Ecto neural progenitor cell (in vitro differentiated cells): ENCODE measurements around the gene PSMB7.
A peak's percentile ranks its signal among the peaks of the same experiment; 100 is the strongest.

ENCODE experiments used
- DNase-seq: peaks from one replicate; pipeline ENCODE4 v3.0.0-alpha.2; 2018; ENCODE audit warnings: low spot score

The PSMB7 gene

GRCh38 chr9:124415102-124415851 is at the start of gene PSMB7:
Gene PSMB7 (minus strand): TSS chr9:124415442. CDS start chr9:124415425, 17 bp downstream.
- peak; percentile 97 for DNase-seq

- no peak for DNase-seq
Observed at GRCh38 chr9:124462739-124463138, 47.5 kb upstream of the PSMB7 start.

- DNase-seq, result no peak
Observed at GRCh38 chr9:124458441-124458840, 43.2 kb upstream of the PSMB7 start.

GRCh38 chr9:124457887-124458431 is 42.7 kb upstream of the PSMB7 start:
- no peak for DNase-seq

GRCh38 chr9:124457079-124457886 is 42.0 kb upstream of the PSMB7 start:
- no peak for DNase-seq

GRCh38 chr9:124456341-124457078 is 41.3 kb upstream of the PSMB7 start:
- no peak for DNase-seq

- DNase-seq, result no peak
Observed at GRCh38 chr9:124455820-124456219, 40.6 kb upstream of the PSMB7 start.

- DNase-seq, result no peak
Observed at GRCh38 chr9:124454791-124455443, 39.7 kb upstream of the PSMB7 start.

GRCh38 chr9:124454296-124454695 is 39.1 kb upstream of the PSMB7 start:
- DNase-seq, result no peak

- peak; percentile 70 for DNase-seq
Observed at GRCh38 chr9:124453586-124454191, 38.4 kb upstream of the PSMB7 start.

GRCh38 chr9:124452841-124453585 is 37.8 kb upstream of the PSMB7 start:
- no peak for DNase-seq

GRCh38 chr9:124452326-124452725 is 37.1 kb upstream of the PSMB7 start:
- no peak for DNase-seq

- no peak for DNase-seq
Observed at GRCh38 chr9:124450931-124451661, 35.9 kb upstream of the PSMB7 start.

GRCh38 chr9:124450241-124450924 is 35.1 kb upstream of the PSMB7 start, which contains the start of gene ADGRD2:
Gene ADGRD2 (plus strand): TSS chr9:124450451. CDS start chr9:124451667, 1,216 bp downstream.
- DNase-seq, result peak; percentile 87

GRCh38 chr9:124449381-124450151 is 34.3 kb upstream of the PSMB7 start:
- DNase-seq, result no peak

GRCh38 chr9:124448019-124448418 is 32.8 kb upstream of the PSMB7 start:
- no peak for DNase-seq

- no peak for DNase-seq
Observed at GRCh38 chr9:124447297-124447661, 32.0 kb upstream of the PSMB7 start.

- DNase-seq, result no peak
Observed at GRCh38 chr9:124444166-124444565, 28.9 kb upstream of the PSMB7 start.
